GM18951 (cell line): Measurements from ENCODE around the gene HHATL.

Source experiments
- POLR2A ChIP-seq: IDR thresholded peaks from 4 replicates; pipeline ENCODE4 v1.6.1; 2011; ENCODE audit warnings: mild to moderate bottlenecking; ENCODE audit not compliant: insufficient read length, insufficient read depth; ENCODE audit errors: extremely low read depth
- in situ Hi-C: fragments of 300-500 bp; cut with MboI; formaldehyde crosslinking; loops from one replicate; pipeline ENCODE4 v1.12.0; 2022; ENCODE audit warnings: low sequenced_read_pairs, mixed read lengths, inconsistent platforms; ENCODE audit not compliant: unreplicated experiment

Gene HHATL

DNA sequence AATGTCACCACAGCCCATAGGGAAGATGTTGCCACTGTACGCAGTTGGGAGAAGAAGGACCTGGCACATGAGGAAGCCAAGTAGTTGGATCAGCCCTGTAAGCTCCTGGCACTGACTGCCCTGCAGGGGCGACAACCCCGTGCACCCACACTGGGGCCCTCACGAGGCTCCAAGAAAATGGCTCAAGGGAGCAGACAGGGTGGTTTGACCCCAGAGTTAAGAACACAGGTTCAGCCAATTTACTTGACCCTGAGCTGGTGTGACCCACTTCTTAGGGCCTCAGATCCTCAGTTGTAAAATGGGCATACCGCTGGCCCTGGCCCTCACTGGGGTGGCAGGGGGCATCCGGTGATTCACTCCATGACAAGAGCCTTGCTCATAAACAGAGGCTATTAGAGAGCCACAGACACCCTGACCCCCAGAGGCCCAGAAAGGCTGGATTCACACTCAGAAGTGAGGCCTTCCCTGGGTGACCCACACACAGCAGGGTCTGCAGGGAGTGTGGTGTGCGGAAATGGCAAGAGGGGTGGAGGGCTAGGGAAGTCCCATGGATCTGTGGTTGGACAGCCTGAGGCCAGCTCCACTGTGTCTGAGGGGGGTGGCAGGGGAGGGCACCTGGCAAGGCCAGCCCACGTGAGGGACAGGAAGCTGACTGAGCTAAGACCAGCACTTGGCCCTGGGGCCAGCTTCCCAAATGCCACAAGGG is 1.7 kb upstream of the HHATL start:
- no peak for TF ChIP-seq POLR2A
- in situ Hi-C loops: no loop called here

- in situ Hi-C loops: no loop called here
- no peak for TF ChIP-seq POLR2A
Measured at GRCh38 chr3:42703695-42704025, 1.1 kb upstream of the HHATL start.

- TF ChIP-seq POLR2A: no peak
- in situ Hi-C loops: no loop called here
Measured at GRCh38 chr3:42702982-42703694, 540 bp upstream of the HHATL start.

DNA sequence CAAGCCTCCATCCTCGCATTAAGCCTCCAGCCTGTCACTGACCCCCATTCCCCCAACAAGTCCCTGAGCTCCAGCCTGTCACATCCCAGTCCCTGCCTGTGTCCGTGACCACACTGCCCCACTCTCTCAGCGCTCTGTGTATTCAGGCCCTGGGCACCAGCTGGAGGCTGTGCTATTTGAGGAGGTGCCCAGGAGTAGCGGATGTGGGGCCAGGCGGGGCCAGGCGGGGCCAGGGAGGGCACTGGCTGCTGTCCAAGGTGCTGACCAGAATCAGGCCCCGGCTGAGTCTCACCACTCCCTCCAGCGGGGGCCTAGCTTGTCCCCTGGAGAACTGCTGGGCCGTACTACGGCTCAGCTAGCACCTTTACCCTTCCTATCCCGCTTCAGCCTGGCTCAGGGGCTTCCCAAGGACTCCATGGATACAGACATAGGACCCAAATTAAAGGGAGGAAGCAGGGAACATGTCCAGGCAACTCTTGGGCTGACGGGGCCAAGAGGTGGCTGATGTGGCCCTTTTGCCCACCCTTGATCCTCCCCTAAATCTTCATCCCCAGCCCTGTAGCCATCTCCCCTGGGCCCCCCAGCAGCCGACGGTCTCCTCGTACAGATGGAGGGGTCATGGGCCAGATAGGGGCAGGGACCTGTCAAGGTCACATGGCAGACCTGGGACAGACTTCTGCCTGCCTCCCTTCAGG is 1.1 kb downstream of the HHATL start:
- no peak for TF ChIP-seq POLR2A
- in situ Hi-C loops: no loop called here

- in situ Hi-C loops: no loop called here
- TF ChIP-seq POLR2A: no peak
Measured at GRCh38 chr3:42700366-42701288, 2.0 kb downstream of the HHATL start.

DNA sequence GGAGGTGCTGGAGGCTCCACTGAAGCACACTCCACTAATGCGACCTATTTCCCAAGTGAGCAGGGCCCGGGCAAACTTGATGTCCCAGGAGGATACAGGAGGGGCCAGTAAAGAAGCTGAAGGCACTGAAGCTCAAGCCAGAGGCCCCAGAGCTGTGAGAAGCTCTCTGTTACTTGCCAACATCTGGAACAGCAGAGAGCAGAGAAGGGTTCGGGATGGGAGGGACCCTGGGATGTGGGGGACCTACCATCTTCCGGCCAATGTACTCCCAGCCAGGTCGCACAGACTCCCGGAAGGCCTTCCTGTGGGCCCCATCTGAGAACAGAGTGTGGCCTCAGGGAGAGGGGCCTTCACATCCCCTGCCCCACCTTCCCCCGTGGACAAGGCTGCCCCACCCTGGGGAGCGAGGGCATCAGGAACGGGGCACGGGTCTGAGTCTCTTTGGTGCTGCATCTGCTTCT is 3.1 kb downstream of the HHATL start:
- in situ Hi-C loops: no loop called here
- TF ChIP-seq POLR2A: no peak

DNA sequence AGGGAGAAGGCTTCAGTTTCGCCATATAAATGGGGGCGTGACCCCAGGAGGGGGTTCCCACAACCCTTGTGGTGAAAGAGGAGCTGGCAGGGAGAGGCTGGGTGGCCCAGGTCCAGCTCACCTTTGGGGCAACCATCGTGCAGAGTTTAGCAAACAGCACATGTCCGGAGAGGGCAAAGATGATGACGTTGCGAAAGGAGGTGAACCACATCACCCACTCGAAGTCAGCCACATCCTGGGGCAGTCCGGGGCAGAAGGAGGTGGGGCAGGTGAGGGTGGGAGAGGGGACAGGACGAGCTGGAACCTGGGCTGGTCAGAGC is 3.7 kb downstream of the HHATL start:
- in situ Hi-C loops: no loop called here
- no peak for TF ChIP-seq POLR2A

DNA sequence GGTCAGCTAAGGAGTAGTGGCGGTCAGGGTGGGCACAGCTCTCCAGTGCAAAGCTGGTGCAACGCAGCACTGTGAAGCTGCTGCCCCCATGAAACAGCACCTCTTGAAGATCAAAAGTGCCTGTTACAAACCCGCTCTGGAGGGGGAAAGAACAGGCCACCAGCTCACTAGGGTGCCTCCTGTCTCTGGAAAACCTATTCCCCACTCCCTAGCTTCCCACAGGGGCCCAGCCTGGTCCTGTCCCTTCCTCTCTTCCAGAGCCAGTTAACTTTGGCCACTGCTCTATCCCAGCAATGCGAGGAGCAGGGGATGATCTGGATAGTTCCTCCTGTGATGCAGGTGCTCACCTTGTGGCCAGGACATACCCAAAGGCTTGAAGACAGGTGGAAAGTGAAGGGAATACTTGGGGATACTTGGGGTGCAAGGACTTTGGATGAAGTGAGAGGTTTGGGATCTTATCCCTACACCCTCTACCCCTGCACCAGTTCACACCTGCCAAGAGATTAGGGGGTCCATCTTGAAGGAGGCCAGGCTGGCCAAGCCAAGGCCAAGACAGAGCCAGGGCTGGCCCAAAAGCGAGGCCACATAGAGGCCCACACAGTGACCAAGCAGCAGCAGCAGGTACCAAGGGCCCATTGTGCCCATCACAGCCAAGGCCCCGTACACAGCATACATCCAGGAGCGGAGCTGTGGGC is 4.2 kb downstream of the HHATL start:
- TF ChIP-seq POLR2A: no peak
- in situ Hi-C loops: no loop called here

DNA sequence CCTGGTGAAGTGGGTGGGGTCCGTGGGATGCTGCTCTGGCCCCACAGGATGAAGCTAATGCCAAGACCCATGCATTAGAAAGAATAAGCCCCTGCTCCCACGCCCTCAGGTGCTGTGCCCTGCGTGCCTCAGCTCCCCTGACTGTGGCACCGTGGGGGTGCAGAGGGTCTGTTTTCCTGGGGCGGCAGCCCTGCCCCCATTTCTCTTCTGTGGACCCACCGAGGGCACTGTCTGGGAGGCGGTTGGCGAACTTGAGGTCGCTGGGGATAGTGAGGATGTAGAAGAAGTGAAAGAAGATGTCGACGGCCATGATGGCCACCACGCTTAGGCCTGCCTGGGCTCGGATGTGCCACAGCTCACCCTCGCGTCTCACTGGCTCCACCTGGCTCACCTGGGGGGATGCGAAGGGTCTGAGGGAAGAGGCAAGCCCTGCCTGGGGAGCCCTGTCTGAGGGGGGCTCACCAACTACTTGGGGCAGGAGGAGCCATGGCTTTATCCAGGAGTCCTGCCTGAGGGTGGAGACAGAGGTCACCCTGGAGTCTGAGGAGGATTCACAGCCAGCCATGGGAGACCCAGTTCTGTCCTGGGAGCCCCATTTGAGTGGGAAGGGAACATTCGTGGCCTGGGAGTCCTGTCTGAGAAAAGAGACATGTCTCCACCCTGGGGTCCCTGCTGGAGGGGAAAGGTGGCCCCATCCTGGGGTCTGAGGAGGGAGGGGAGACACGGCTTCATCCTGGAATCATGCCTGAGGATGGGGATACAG is 5.1 kb downstream of the HHATL start:
- in situ Hi-C loops: no loop called here
- TF ChIP-seq POLR2A: no peak

DNA sequence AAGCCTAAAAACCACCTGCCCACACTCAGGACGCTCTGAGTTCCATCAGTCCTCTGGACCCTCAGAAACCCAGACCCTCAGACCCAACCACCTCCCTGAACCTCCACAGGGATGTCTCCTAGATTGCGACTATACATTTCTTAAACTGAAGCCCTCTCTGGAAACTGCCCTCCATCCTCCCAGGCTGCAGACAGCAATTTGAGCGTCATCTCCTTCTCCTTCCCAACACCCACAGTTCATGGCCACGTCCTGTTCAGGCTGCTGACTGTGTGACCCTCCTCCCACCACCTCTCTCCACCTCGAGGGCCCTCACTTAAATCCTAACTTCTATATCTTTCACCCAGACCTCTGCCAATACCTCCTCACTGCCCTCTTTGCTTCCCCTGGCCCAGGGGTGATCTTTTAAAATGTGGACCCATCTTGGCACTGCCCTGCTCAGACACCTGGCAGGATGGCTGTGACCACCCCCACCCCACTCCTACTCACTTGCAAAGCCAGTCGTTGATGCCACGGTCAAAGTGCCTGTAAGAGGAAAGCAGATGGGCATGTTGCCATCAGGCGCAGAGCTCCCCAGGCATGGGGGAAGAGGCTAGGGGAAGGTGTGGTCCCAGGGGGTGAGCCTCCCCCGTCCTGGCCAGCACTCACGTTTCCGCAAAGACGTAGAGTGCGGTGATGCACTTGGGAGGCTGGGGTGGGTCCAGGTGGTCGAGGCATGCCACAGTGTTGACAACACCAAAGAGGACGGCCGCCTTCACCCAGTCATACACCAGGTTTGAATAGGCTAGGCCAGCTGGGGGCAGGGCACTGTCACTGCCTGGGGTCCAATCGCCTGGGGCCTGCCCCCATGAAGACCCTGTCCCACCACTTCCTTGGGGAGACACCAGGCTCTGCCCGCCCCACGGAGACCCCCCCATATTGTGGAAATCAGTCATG is 6.0 kb downstream of the HHATL start:
- no peak for TF ChIP-seq POLR2A
- in situ Hi-C loops: no loop called here

DNA sequence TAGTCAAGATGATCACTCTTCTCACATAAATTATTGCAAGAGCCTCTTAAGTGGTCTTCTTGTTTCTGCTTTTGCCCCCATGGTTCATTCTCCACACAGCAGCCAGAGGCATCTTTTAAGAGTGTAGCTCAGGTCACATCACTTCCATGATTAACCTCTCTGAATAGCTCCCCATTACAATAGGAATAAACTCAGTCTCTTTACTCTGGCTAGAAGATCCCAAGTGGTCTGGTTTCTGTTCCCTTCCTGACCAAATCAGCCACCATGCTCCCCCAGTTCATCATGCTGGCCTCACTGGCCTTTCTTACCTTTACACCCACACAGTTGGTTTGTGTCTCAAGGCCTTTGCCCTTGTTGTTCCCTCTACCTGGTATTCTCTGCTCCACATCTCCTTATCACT is 8.2 kb downstream of the HHATL start:
- in situ Hi-C loops: no loop called here
- TF ChIP-seq POLR2A: no peak
